K562 (cell line): ENCODE data around the gene HOXA11. TPM values are rescaled to one million over a fixed set of nuclear protein-coding genes. Genes with fewer than 3 reads are reported as not detected.

ENCODE experiments used
- ATAC-seq: fragments of 200-7000 bp; cut with Tn5 transposase; 3 replicates; pipeline ENCODE4 v1.9.1; 2020; ENCODE audit warnings: moderate library complexity
- BruUV-seq: library from RNA; stranded (reverse); fragments of 400-500 nt; replicated peaks from 2 replicates; lab custom pipeline; 2021; lab: Mats Ljungman, UMichigan
- CTCF ChIA-PET: fragments of 300-600 bp; formaldehyde crosslinking; extraction: SDS; loops from one replicate; lab custom pipeline; 2021; ENCODE audit warnings: low intra/inter-chr PET ratio; lab: Yijun Ruan, JAX
- POLR2A ChIA-PET: fragments of 300-600, 350-650 bp; sonication (Branson Sonifier 250); formaldehyde crosslinking; extraction: SDS; loops from one replicate; lab custom pipeline; 2021; ENCODE audit warnings: antibody characterized with exemption, inconsistent platforms; lab: Yijun Ruan, JAX
- DNase-seq, 4 experiments: peaks; one replicate each; pipeline versions ENCODE4 v3.0.0 to v3.0.0-alpha.2; 2011 to 2018; ENCODE audit warnings: low spot score in 3 of 4, mixed read lengths in 3 of 4; ENCODE audit errors: extremely low read depth in 1 of 4
- FAIRE-seq: peaks from 2 replicates; lab custom pipeline; 2011; peaks lifted over from hg19 to GRCh38; lab: Jason Lieb, UNC
- H2AFZ ChIP-seq: 2 replicates; pipeline ENCODE4 v1.6.0; 2011; ENCODE audit warnings: low read depth, low read length, control low read depth, inconsistent platforms
- H3K27ac ChIP-seq: fragments of 200-600 bp; 3 replicates; pipeline ENCODE4 v1.8.0; 2011; ENCODE audit warnings: low read depth, mild to moderate bottlenecking, control low read depth, inconsistent platforms, low read length, moderate library complexity, mixed read lengths; ENCODE audit errors: extremely low read depth
- H3K27me3 ChIP-seq, 2 experiments: fragments of 300-600 bp in 1 of 2; 2 replicates in 1 of 2; 3 replicates in 1 of 2; pipeline versions ENCODE4 v1.6.0 to v1.8.0; 2011; ENCODE audit warnings: inconsistent platforms in 2 of 2, low read length in 2 of 2, mild to moderate bottlenecking in 1 of 2, mixed read lengths in 1 of 2, moderate library complexity in 1 of 2; ENCODE audit not compliant: control insufficient read depth in 2 of 2, insufficient read depth in 2 of 2
- H3K36me3 ChIP-seq: fragments of 300-600 bp; 3 replicates; pipeline ENCODE4 v1.8.0; 2011; ENCODE audit warnings: mild to moderate bottlenecking, low read length, inconsistent platforms; ENCODE audit not compliant: control insufficient read depth, insufficient read depth
- H3K4me1 ChIP-seq, 2 experiments: fragments of 200-600 bp in 1 of 2; replicated peaks in 1 of 2; 2 replicates in 1 of 2; 3 replicates in 1 of 2; pipeline versions ENCODE4 v1.5.1 to v1.8.0; 2011; ENCODE audit warnings: inconsistent platforms in 2 of 2, low read length in 2 of 2, mild to moderate bottlenecking in 1 of 2, mixed read lengths in 1 of 2, moderate library complexity in 1 of 2; ENCODE audit not compliant: control insufficient read depth in 2 of 2, insufficient read depth in 2 of 2
- H3K4me2 ChIP-seq: 2 replicates; pipeline ENCODE4 v1.6.1; 2011; ENCODE audit warnings: low read length, control low read depth, inconsistent platforms, mixed read lengths; ENCODE audit not compliant: insufficient read depth
- H3K4me3 ChIP-seq: fragments of 200-600 bp; sonication (generic), shearing (Covaris generic); 2 replicates; pipeline ENCODE4 v1.5.1; 2016; ENCODE audit warnings: control low read depth, inconsistent platforms
- H3K79me2 ChIP-seq: fragments of 200-600 bp; 3 replicates; pipeline ENCODE4 v1.8.0; 2011; ENCODE audit warnings: low read length, inconsistent platforms; ENCODE audit not compliant: control insufficient read depth, insufficient read depth
- H3K9ac ChIP-seq, 2 experiments: 2 replicates each; pipeline versions ENCODE4 v1.6.0 to v1.6.1; 2011; ENCODE audit warnings: low read depth in 2 of 2, low read length in 2 of 2, control low read depth in 1 of 2, inconsistent platforms in 1 of 2, mild to moderate bottlenecking in 1 of 2, mixed read lengths in 1 of 2; ENCODE audit not compliant: insufficient read depth in 1 of 2
- H3K9me1 ChIP-seq: one replicate; pipeline ENCODE4 v1.6.0; 2011; ENCODE audit warnings: inconsistent platforms, mild to moderate bottlenecking, low read length, moderate library complexity; ENCODE audit not compliant: control insufficient read depth, insufficient read depth
- H3K9me3 ChIP-seq: replicated peaks from 2 replicates; pipeline ENCODE4 v1.5.1; 2011; ENCODE audit warnings: low read depth, low read length, inconsistent platforms; ENCODE audit not compliant: control insufficient read depth, insufficient read depth
- H4K20me1 ChIP-seq: replicated peaks from 2 replicates; pipeline ENCODE4 v1.6.1; 2011; ENCODE audit warnings: low read length, inconsistent platforms, mixed read lengths; ENCODE audit not compliant: control insufficient read depth, insufficient read depth
- ZNF143 ChIP-seq: sonication (generic); formaldehyde crosslinking; IDR thresholded peaks from 2 replicates; pipeline ENCODE4 v1.9.0; 2022; ENCODE audit warnings: mild to moderate bottlenecking, missing genetic modification reagents
- WGBS: fragments of 100-300 bp; shearing (Covaris generic); methylation state at CpG from one replicate; pipeline ENCODE4 v1.1.6; 2016; ENCODE audit warnings: low coverage, mixed read lengths; ENCODE audit not compliant: insufficient coverage; ENCODE audit errors: missing lambda C conversion rate; 5-methylcytosine and 5-hydroxymethylcytosine counted together
- in situ Hi-C: fragments of 300-500 bp; cut with MboI; formaldehyde crosslinking; loops from 4 replicates; pipeline ENCODE4 v1.15.0; 2018; ENCODE audit warnings: inconsistent platforms, mixed read lengths
- intact Hi-C: fragments of 100-400 bp; cut with micrococcal nuclease; formaldehyde crosslinking; loops from 2 replicates; pipeline ENCODE4 v1.14.2; 2022
- polyA plus RNA-seq, 8 experiments: library from polyadenylated mRNA; depleted of rRNA in 4 of 8; stranded (reverse) in 5 of 8; unstranded in 3 of 8; fragments of >200 nt; fragmentation: Nextera tagmentation in 2 of 8; fragmentation: Illumina TruSeq in 1 of 8; extraction: Ambion mirVana in 2 of 8; extraction: Trizol in 1 of 8; gene quantifications; 2 replicates each; pipeline versions ENCODE4 v1.2.1 to v1.2.3, GENCODE V29; 2011 to 2014; ENCODE audit warnings: inconsistent platforms in 1 of 8, missing spikeins in 1 of 8
- total RNA-seq, 7 experiments: library from RNA; depleted of rRNA in 6 of 7; stranded (reverse); fragments of >200 nt in 6 of 7; fragmentation: Illumina TruSeq in 2 of 7; extraction: Trizol in 2 of 7; gene quantifications; 2 replicates each; pipeline versions ENCODE4 v1.2.1 to v1.2.3, GENCODE V29; 2011 to 2021; ENCODE audit warnings: low replicate concordance in 1 of 7
- TF ChIP-seq, protein P1 (sequence below): fragments of 450-650 bp; conservative IDR thresholded peaks from 2 replicates; pipeline ENCODE4 v1.6.1; 2016; ENCODE audit warnings: missing genetic modification characterization, low read depth, mild to moderate bottlenecking, control low read depth, missing compliant biosample characterization

HOXA11 gene
- total and polyA plus RNA-seq, 9 of the 15 experiments (the other 6 are each of a cell fraction or from before 2014, with no cell fraction given), result not detected

DNA sequence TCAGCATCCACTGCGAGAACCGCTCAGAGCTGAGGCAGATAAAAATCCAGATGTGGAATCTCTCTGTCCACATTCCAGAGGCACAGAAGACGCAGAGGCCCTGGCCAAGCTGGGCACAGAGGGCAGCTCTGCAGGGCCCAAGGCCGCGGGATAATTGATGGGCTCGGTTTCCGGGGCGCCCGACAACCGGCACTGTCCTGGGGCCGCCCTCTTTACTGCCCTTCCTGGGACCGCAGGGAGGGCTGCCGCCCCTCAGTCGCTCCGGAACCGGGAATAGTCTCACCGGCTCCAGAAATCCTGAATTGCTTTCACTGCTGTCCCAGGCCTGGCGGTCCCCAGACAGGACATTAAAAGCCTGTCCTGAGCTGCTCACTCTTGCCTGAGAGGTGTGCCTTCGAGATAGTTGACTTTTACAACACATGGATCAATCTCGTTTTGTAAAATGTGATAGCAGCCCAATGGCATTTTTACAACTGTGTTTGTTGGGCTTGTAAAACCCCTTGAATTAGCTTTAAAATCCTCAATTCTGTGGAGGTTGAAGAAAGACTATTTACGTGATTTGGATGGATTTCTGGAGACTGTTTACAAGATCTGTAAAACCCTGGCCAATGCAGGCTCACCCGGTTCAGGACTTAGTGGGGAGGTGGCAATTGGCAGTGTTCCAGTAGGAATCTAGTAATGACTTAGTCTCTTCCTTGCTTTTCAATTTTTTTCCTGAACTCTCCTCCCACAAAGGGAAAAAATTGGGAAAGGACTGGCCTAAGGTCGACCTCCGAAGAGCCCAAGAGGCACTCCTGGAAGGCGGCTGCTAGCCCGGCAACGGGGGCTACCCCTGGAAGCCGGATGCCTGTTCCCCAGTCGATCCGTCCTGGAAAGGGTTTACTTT lies 36.0 kb downstream of the HOXA11 start (continued):
- TF ChIP-seq, protein P1, sequence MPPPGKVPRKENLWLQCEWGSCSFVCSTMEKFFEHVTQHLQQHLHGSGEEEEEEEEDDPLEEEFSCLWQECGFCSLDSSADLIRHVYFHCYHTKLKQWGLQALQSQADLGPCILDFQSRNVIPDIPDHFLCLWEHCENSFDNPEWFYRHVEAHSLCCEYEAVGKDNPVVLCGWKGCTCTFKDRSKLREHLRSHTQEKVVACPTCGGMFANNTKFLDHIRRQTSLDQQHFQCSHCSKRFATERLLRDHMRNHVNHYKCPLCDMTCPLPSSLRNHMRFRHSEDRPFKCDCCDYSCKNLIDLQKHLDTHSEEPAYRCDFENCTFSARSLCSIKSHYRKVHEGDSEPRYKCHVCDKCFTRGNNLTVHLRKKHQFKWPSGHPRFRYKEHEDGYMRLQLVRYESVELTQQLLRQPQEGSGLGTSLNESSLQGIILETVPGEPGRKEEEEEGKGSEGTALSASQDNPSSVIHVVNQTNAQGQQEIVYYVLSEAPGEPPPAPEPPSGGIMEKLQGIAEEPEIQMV (tag), result no peak

DNA sequence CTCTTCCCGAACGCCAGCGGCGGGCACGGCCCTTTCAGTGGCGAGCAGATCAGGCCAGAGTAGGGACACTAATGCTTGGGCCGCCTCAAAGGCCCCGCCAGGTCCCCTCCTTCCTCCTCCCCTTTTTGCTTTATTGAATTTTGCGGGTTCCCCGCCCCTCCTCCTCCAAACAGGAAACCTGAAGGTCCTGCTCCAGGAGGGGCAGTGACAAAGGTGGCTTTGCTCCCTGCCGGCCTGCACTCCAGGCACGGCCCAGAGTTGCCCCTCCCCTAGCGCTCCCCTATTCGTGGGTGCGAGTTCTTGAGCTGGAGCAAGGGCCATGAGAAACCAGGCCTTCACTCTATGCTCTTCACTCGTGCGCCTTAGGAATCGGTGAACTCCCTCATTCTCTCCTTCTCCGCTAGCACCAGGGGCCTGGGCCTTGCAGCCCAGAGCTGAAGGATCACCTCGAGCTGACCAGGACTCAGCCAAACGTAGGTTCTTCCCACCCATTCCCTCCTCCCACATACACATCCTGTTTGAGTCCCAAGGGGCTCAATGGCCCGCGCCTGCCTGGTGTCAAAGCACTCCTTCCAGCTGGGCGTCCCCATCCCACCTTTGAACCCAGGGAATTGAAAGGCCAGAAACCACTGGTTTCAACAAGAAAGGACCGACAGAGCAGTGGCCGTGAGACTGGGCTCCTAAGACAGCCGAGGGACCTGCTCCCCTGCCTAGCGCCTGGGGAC lies 36.8 kb downstream of the HOXA11 start:
- no peaks in the 10 kb centered on the region for H3K9me1 ChIP-seq
- peaks cover 0 to 29% of the 10 kb centered on the region in 2 experiments; a peak in 2 of 5 replicates for H3K4me1 ChIP-seq
- in situ Hi-C loops (loop anchor here (10.0 kb wide), 1 partner anchor 293 kb away; no protein-coding TSS in a partner anchor), intact Hi-C loops (no loop called here)
- ChIA-PET POLR2A (no interaction called here), CTCF (no interaction called here)
- BruUV-seq, result no TSS peak
- FAIRE-seq (no peak), DNase-seq (no peak), ATAC-seq (no peak)
- H3K27ac ChIP-seq, result no peak overlapping the region
- H3K79me2 ChIP-seq, result no peaks in the 10 kb centered on the region
- no peaks in the 10 kb centered on the region for H3K9me3 ChIP-seq
- no peaks in the 10 kb centered on the region for H4K20me1 ChIP-seq
- 9% methylated on average over 25 of the region's 28 CpGs for WGBS
- no peak overlapping the region for H3K9ac ChIP-seq
- H3K4me3 ChIP-seq, result no peak overlapping the region
- H3K27me3 ChIP-seq, result peaks cover 50 to 92% of the 10 kb centered on the region in 2 experiments
- no peak overlapping the region for H2AFZ ChIP-seq
- H3K4me2 ChIP-seq, result no peak overlapping the region
- no peak for TF ChIP-seq ZNF143 (CRISPR knock-in tag)
- no peaks in the 10 kb centered on the region for H3K36me3 ChIP-seq
